Skin epidermis (tissue), 12 donors: ENCODE measurements around the gene DHCR24.
"Not testable (repeated sequence)": the region's sequence is repeated elsewhere in the genome, so short reads cannot be mapped to it uniquely, and the experiment has no call there.

Source experiments
- H3K27ac ChIP-seq, 21 experiments: fragments of 200-600 bp; sonication (generic) in 11 of 21; one replicate each; pipeline ENCODE4 v1.5.0; 2020; ENCODE audit warnings: mild to moderate bottlenecking in 3 of 21, inconsistent platforms in 2 of 21, moderate library complexity in 2 of 21
- H3K4me3 ChIP-seq, 7 experiments: fragments of 200-600 bp; sonication (generic) in 2 of 7; one replicate each; pipeline ENCODE4 v1.5.0; 2020; ENCODE audit warnings: inconsistent platforms in 2 of 7, mild to moderate bottlenecking in 2 of 7, moderate library complexity in 1 of 7

The DHCR24 gene, protein sequence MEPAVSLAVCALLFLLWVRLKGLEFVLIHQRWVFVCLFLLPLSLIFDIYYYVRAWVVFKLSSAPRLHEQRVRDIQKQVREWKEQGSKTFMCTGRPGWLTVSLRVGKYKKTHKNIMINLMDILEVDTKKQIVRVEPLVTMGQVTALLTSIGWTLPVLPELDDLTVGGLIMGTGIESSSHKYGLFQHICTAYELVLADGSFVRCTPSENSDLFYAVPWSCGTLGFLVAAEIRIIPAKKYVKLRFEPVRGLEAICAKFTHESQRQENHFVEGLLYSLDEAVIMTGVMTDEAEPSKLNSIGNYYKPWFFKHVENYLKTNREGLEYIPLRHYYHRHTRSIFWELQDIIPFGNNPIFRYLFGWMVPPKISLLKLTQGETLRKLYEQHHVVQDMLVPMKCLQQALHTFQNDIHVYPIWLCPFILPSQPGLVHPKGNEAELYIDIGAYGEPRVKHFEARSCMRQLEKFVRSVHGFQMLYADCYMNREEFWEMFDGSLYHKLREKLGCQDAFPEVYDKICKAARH

DNA sequence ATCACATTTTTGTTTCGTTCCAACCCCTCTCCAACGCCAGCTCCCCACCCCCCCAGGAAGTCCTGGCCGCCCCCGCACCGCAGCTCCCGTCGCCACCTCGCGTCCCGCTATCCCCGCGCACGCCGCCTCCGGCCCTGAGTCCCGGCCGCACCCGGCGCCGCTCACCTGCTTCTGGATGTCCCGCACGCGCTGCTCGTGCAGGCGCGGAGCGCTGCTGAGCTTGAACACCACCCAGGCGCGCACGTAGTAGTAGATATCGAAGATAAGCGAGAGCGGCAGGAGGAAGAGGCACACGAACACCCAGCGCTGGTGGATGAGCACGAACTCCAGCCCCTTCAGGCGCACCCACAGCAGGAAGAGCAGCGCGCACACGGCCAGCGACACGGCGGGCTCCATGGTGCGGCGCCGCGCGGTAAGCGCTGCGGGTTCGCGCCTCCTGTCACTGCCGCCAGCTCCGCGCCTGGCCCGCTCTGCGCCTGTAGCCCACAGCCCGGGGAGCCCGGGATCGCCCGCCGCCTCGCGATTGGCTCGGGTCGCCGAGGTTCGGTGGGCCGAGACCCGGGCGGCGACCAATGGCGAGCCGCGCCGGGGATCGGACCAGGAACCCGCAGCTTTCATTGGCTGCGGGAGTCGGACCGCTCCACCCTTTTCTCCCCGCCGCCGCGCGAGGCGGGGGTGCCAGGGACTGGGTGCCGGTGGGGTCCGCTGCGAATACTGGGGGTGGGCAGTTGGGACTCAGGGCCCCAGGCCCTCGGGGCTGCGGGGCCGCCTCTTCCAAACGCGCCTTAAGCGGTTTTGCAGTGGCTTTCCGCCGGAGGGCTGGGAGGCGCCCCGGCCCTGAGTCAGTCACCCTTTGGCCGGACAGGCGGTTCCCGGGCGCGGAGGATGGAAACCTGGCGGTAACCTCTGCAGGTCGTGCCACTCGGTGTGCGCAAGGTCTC, at the start of gene DHCR24:
Gene DHCR24 (minus strand): TSS at position 472 of the 941 bp plus-strand sequence. CDS start 76 bp downstream, at position 396.
- peak within 1 kb of the TSS; percentile 46 to 92 (median 75) for H3K4me3 ChIP-seq
- peak within 1 kb of the TSS in 20 of 21 experiments; percentile 17 to 87 (median 78) for H3K27ac ChIP-seq

GRCh38 chr1:54936791-54937190, 49.8 kb upstream of the DHCR24 start:
- Histone ChIP-seq H3K4me3 (no peak overlapping the region), H3K27ac (peak overlapping the region in 1 of 21 experiments; percentile 18)

DNA sequence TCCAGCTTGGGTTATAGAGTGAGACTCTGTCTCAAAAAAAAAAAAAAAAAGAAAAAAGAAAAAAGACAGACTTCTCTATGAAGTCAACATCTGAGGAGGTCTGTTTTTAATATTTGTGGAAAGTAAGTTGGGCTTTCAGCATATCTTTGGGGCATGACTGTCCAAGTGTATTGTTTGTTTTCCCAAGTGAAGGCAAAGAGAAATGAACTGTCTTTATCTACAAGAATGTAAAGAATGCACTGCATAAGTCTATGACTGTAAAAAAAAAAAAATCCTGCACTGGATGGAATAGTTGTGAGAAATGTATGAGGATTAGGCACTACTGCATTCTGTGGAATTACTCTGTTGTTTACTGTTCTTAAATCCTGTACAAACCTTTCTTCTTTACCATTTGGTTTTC, 47.9 kb upstream of the DHCR24 start:
- Histone ChIP-seq H3K27ac (peak overlapping the region in 1 of 21 experiments; percentile 47), H3K4me3 (no peak overlapping the region)

- H3K27ac ChIP-seq: peak overlapping the region in 2 of 21 experiments; percentile 36 to 47
- not testable (repeated sequence) for H3K4me3 ChIP-seq
These were observed 47.1 kb upstream of the DHCR24 start for GRCh38 chr1:54934081-54934480.

GRCh38 chr1:54931275-54931840, 44.4 kb upstream of the DHCR24 start:
- H3K4me3 ChIP-seq: no peak overlapping the region
- no peak overlapping the region for H3K27ac ChIP-seq

DNA sequence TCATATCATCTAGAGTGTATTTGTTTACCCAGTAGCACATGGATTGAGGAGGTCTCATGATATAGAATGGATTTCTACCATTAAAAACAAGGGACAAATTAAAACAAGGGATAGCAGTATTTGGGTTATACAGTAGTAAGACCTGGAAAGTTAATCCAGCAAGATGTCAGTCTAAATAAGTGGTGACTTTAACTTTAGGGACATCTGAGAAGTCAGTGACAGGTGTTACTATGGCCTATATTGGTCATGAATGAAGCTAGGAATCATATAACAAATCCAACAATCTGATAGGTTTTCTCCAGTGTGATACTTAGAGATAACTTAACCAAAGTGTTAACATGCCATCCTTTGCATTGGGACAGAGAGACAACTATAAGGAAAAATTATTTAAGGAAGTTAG, 42.7 kb upstream of the DHCR24 start:
- H3K4me3 ChIP-seq: no peak overlapping the region
- no peak overlapping the region for H3K27ac ChIP-seq

GRCh38 chr1:54928327-54928726, 41.3 kb upstream of the DHCR24 start:
- H3K4me3 ChIP-seq: no peak overlapping the region
- H3K27ac ChIP-seq: peak overlapping the region in 7 of 21 experiments; percentile 16 to 38 (median 19)

DNA sequence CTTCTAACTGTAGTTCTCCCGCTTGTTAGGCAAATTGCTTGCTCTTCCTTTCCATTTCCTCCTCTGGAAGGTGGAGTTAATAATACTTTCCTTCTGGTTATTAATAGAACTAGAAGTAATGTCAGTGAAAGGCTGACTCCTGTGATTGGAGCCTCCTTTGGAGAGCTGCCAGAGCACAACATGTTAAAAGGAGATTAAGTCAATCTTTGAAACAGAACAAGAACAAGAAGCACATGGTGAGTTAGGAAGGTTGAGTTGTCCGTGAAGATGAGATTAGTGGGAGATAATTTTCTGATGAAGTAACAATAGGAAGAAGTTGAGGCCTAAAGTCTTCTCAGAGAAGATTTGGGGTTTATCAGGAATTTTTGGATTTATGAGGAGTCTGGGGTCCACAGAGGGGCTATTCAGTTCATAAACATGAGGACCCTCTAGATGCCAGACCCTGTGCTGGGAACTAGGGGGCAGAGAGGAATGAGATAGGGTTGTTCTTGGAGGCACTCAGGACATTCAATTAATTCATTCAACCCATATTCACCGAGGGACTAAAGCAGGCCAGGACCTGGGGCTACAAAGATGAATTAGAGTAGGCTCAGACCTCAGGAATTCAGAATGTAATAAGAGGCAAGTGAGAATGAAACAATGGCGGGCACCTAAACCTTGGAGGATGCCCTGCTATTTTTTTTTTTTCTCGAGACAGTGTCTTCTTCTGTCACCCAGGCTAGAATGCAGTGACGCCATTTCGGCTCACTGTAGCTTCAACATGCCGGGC, 40.7 kb upstream of the DHCR24 start:
- peak overlapping the region in 8 of 21 experiments; percentile 16 to 55 (median 26) for H3K27ac ChIP-seq
- no peak overlapping the region for H3K4me3 ChIP-seq

DNA sequence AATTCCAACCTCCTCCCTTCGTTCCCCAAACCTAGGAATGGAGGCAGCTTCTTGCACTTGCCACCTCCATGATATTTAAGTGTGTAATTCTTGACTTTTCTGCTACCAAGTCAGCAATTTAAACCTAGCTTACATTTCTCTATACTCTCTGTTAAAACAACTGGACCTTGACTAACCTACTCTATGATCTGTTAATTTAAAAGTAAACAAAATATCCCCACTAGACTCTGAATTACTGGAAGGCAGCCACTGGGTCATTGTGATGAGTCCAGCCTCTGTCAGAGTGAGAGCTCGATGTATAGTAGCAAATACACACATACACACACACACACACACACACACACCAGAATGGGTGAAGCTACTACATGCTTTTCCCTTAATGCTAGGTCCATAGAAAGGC, 40.0 kb upstream of the DHCR24 start:
- Histone ChIP-seq H3K27ac (peak overlapping the region in 2 of 21 experiments; percentile 13 to 17), H3K4me3 (no peak overlapping the region)

DNA sequence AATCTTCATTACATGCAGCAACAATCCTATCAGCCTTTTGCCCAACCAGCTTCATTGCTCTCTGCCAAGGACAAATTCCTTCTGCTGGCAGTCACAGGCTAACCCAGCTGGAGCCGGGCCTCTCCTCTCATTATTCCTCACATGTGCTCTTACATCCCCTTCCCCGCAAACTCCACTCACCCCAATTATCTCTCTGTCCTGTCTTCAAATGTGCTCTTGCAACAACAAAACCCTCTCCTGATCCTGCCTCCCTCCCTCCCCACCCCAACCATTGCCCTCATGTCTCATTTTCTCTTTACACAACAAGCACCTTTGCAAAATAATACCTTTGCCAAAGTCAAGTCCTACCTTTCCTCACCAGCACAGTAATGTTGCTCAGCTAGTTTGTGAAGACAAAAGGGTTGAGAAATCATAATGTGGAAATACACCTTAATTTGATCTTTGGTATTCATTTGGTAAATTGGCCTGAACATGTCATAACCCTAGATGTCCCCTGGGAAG, 36.0 kb upstream of the DHCR24 start:
- H3K4me3 ChIP-seq: no peak overlapping the region
- H3K27ac ChIP-seq: peak overlapping the region in 16 of 21 experiments; percentile 36 to 81 (median 60)

- peak overlapping the region in 16 of 21 experiments; percentile 23 to 72 (median 56) for H3K27ac ChIP-seq
These were observed 35.2 kb upstream of the DHCR24 start for GRCh38 chr1:54922040-54922761.

GRCh38 chr1:54919367-54920359, 32.7 kb upstream of the DHCR24 start:
- H3K27ac ChIP-seq: no peak overlapping the region

More at GRCh38 chr1:54922040-54922761, 35.2 kb upstream of the DHCR24 start:
- no peak overlapping the region for H3K4me3 ChIP-seq

GRCh38 chr1:54911076-54911475, 24.1 kb upstream of the DHCR24 start:
- not testable (repeated sequence) for H3K27ac ChIP-seq, H3K4me3 ChIP-seq

More at GRCh38 chr1:54919367-54920359, 32.7 kb upstream of the DHCR24 start:
- H3K4me3 ChIP-seq: no peak overlapping the region

GRCh38 chr1:54906586-54906985, 19.6 kb upstream of the DHCR24 start:
- H3K4me3 ChIP-seq: no peak overlapping the region
- H3K27ac ChIP-seq: no peak overlapping the region

DNA sequence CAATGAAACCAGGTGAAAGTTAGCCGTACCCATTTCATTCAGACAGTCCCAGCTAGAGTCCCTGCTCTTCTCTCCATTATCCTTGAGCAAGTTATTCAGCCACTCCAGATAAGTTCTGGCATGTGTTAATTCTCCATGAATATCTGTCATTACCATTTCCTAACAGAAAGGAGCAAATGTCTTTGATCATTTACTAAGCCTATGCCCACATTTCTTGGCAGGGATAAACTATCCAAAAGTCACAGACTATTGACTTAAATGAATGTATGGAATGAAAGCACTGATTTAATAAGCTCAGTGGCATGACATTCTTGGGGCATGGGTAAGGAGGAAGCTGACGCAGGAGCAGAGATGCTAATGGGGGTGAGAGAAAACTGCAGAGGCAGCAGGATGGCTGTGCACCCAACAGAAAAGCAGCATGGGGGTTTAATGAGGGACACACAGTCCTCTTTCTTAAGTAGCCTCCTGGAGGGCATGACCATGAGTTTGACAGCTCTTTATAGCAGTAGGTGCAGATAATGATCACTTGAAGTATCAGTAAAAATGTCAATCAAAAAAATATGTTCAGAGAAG, 17.6 kb upstream of the DHCR24 start:
- H3K27ac ChIP-seq: peak overlapping the region in 1 of 21 experiments; percentile 34
- H3K4me3 ChIP-seq: no peak overlapping the region

DNA sequence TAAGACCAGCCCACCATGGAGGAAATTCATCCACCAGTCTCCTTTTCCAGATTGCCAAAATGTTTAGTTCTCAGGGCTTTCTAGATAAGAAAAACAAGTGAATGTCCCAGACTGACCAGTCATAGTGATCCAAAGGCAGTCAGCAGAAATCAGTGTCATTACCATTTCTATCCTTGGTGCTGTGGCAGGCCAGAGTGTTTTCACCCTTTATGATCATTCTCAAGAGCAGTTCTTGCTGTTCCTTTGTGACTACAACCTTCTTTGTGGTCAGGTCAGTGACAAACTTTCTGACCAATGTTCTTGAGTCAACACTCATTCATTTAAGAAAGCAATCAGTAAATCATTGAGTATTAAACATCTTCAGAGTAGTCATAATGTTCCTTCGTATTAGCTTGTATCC, 7.3 kb upstream of the DHCR24 start:
- no peak overlapping the region for H3K4me3 ChIP-seq
- H3K27ac ChIP-seq: no peak overlapping the region

DNA sequence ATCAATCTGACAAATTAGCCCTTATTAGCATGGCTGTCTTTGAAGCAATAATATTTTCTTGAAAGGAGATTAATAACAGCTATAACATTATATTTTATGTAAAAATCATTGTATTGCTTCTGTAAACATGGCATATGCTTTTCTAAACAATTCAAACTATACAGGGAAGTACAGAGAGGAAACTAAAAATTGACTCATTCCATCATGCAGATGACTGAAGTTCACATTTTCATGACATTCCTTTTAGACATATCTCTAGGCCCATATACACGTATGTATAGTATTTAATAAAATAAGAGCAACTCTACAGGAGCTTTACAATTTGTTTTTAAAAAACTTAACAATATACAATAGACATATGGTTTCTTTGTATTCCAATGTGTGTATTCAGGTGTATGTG, 5.6 kb upstream of the DHCR24 start:
- Histone ChIP-seq H3K4me3 (no peak overlapping the region), H3K27ac (no peak overlapping the region)
